NCI-H1930 (cell line): Measurements from ENCODE around the gene SIRT5.
A peak's percentile ranks its signal among the peaks of the same experiment; 100 is the strongest.

ENCODE experiments used
- DNase-seq, 2 experiments: peaks; one replicate each; lab custom pipeline; 2025; lab: John Stamatoyannopoulos, UW

SIRT5 gene

DNA sequence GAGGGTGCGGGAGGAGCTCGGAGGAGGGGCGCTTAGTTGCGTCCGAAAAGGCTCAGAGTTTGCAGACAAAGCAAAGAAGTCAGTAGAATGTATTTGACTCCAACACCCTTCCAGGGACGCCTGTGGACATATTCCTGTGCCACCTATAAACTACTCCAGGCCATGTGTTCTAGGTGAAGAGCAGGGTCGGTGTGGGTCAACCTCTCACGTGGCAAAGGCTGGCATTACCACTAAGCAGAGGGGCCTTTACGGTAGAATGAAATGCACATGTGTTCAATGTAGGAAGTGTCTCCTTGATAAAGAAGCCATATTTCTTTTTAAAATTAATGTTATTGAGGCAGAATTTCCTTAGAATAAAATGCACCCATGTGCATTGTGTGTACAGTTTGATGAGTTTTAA lies 15.4 kb downstream of the SIRT5 start:
- no peak for DNase-seq

DNA sequence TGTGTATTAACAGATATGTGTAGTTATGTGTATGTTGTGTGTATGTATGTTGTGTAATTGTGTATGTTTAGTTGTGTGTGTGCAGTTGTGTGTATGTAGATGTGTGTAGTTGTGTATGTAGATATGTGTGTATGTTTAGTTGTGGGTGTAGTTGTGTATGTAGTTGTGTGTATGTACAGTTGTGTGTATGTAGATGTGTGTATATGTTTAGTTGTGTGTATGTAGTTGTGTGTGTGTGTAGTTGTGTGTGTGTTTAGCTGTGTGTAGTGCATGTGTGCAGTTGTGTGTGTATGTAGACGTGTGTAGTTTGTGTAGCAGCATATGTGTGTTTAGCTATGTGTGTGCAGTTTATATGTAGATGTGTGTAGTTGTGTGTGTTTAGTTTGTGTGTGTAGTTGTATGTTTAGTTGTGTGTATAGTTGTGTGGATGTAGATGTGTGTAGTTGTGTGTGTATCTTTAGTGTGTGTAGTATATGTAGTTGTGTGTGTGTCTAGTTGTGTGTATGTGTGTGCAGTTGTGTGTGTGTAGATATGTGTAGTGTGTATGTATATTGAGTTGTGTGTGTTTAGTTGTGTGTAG lies 16.3 kb downstream of the SIRT5 start:
- no peak for DNase-seq

DNA sequence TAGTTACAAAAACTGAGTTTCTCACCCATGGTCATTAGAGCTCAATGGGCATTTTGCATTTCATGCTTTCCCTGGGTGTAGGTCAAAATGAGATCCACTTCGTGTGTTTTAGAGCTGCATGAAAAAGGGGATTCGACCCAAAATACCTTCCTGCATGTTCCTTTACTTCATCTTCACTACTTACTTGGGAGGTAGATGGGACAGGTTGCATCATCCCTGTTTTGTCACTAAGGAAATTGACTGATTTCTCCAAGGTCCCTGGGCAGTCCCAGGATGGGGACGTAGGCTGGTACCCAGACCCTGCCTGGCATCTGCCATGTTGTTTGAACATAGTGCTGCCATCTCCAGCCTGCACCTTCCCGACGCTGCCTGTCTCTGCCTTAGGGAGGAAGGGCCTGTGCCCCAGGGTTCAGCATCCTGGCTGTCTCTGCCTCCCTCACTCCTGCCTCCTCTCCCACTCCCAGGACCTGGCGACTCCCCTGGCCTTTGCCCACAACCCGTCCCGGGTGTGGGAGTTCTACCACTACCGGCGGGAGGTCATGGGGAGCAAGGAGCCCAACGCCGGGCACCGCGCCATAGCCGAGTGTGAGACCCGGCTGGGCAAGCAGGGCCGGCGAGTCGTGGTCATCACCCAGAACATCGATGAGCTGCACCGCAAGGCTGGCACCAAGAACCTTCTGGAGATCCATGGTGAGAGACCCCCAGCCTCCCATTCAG lies 17.0 kb downstream of the SIRT5 start:
- DNase-seq = no peak

DNA sequence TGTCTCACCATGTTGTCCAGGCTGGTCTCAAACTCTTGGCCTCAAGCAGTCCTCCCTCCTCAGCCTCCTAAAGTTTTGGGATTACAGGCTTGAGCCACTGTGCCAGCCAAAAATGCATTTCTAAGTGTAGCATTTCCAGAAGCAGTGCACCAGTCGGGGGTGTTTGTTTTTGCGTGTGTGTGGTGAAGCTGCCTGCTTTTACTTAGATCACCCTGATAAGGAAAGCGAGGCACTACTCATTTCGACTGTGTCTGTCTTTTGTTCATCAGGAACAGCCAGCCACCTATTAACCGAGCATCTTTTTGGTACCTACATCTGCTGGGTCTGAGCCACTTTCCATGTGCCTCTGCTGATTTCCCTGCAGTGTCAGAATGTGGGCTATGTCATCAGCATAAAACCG lies 18.7 kb downstream of the SIRT5 start:
- no peak for DNase-seq

DNA sequence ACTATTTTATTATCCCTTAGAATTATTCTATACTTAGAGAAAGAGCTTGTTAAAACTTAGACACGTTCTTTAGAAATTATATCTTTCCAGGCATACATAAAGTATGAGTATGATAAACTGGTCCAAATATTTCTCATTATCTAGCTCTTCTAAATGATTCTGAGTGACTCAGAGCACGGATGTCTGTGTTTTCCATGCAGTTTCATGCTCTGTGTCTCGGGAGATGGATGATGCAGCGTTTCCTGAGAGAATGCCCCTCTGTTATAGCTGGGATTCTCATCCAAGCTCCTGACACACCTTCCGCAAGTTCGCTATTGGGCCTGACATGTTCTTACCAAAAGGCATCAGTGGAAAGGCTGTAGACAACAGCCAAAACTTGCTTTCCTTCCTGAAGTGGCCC lies 19.3 kb downstream of the SIRT5 start:
- no peak for DNase-seq

DNA sequence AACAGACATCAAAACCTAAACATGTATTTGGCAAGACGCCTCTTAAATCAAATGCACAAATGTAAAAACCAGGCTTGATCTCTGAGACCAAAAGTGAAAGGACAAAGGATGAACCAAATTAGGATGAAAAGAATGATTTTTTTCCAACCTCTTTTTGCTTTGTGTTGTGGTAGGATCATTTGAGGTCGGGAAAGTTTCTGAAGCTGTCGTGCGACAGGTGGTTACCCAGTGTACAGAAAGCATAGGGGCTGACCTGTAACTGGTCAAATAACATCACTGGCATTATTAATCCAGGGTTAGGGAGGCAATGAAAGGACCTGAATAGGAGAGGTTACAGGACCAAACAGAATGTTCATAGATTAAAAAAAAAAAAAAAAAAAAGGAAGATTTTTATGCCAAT lies 22.7 kb downstream of the SIRT5 start:
- DNase-seq = no peak

DNA sequence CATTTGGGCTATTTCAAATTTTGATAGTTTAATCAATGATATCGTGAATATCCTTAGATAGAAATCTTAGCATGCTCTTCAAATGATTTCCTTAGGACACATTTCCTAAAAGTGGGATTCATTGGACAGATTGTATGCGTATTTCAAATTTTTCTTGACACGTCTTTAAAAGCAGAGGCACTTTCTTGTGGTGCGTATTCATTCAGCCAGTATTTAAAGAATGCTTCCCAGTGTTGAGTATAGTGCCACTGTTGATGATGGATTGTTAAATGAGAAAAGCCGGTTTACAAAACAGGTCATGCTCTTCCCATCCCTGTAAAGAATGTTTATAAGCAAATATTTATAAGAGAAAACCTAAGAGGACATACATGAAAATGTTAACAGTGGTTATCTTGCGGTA lies 25.6 kb downstream of the SIRT5 start:
- DNase-seq = no peak

DNA sequence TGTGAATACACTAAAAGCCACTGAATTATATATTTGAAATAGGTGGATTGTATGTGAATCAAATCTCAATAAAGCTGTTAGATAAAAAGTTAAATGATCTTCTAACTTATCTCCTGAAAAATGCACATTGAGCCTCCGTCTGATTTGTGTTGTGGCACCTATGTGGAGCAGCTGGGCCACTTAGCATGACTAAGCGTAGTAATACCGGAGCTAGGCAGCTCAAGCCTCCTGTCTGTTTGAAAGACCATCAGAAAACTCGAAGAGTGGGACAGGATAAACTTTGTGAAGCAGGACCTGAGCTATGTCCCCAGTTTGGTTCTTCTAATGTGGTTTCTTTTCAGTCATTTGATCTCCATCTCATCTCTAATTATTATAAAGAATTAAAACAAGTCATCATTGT lies 29.7 kb downstream of the SIRT5 start:
- no peak for DNase-seq

DNA sequence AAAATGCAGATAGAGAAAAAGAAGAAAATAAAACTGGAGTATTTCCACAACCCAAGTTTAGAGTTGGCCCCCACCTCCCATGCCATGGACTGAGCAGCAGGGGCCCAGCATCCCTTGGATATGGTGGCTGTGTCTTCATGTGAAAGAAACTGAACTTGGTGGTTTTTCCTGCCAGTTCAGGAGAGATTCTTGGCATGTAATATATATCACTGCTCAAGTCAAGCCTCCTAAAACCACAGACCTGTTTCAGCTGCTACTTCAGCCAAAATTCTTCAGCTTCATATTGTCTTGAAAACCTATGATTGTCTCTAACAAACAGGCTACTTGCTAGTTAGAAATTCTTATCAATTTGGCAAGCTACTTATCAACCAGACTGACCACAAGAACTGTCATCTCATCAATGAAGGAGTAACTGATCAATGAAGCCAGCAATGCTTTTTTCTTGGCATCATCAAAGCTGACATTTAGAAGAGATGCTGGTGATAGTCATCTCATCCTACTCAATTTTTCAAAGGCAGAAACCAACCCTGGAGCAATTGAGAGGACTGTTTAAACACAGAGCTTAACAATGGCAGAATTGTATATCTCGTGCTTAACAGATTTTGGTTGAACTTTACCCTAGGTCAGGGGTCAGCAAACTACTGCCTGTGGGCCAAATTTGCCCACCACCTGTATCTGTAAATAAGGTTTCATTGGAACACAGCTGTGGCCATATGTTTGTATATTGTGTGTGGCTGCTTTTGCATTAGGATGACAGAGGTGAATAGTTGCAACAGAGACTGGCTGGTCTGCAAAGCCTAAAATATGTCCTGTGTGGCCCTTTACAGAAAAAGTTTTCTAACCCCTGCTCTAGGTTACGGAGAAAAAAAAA lies 30.4 kb downstream of the SIRT5 start:
- DNase-seq = no peak

DNA sequence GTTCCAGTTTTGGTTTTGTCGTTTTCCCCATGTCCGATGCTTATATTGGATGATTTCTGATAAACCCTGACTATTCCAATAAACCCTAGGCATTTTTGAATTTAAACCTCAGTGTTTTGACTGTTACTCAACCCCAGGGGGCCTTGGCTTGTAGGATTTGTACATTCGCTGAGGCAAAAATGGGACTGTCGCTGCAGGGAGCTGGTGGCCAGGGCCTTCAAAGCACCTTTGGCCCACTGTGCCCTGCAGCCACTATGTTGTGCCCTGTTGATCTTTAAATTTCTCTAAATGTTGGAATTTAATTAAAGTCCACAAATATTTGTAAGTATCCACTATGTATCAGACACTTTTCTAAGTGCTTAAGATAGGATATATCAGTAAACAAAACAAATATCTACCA lies 31.2 kb downstream of the SIRT5 start:
- DNase-seq = no peak

DNA sequence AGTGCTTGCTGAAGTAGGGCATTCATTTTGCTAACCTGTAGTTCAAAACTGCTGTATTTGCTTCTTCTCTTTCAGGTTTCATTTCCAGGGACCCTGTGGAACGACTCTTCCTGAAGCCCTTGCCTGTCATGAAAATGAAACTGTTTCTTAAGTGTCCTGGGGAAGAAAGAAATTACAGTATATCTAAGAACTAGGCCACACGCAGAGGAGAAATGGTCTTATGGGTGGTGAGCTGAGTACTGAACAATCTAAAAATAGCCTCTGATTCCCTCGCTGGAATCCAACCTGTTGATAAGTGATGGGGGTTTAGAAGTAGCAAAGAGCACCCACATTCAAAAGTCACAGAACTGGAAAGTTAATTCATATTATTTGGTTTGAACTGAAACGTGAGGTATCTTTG lies 37.3 kb downstream of the SIRT5 start:
- DNase-seq = no peak

DNA sequence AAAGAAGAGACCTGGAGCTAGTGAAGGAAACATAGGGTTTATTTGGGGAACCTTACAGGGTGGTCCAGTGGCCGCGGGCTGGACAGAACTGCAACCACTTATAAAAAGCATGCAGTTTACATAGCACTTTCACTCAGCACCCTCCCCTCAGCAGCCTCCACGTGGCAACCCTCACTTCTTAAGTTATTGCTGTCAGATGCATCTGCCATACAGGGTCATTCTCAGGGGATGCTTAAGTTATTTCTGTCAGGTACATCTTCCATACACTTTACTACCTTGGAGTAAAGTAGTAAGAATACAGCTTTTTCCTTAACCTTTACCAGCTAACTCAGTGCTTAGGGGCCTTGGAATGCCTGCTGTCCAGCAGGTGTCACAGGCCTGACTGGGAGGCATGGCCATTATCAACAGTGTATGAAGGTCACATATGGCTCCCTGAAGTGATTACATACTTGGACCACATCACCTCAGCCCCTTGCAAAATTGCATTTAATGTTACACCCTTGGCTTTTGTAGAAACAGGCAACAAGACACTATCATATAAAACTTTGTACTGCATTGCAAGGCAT lies 38.7 kb downstream of the SIRT5 start:
- no peak for DNase-seq

DNA sequence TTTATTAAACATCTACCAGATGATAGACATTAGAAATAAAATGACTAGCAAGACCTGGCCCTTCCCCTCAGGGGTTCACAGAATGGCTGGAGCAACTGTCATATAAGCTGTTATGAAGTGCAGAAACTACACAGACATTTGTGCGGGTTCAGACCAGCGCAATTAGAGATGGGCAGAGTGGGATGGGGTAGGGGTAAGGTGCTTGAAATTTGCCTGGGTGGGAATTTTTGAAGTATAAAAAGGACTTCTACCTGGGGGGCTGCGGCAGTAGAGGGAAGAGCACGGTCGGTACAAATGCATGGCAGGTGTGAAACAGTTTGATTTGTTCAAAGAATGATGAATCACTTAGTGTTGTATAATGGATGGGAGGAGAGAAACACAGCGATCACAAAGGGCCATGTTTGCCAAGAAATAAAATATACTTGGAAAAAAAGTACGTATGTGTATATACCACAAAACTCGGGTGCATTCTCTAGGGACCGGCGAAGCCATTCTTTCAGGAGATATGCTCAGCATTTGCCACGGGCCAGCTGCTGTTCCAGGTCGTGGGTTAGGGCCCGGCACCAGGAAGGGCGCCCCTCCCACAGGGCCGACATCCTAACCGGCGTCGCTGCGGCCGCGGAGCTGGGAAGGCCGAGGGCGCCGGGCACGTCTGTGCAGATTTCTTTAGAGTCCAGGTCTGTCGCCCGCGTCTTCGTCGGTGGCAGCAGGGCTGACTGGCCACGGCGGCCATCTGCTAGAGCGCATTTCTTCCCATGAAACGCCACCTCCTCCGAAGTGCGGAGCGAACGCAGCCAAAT lies 39.9 kb downstream of the SIRT5 start:
- DNase-seq = peak; percentile 16 to 18

DNA sequence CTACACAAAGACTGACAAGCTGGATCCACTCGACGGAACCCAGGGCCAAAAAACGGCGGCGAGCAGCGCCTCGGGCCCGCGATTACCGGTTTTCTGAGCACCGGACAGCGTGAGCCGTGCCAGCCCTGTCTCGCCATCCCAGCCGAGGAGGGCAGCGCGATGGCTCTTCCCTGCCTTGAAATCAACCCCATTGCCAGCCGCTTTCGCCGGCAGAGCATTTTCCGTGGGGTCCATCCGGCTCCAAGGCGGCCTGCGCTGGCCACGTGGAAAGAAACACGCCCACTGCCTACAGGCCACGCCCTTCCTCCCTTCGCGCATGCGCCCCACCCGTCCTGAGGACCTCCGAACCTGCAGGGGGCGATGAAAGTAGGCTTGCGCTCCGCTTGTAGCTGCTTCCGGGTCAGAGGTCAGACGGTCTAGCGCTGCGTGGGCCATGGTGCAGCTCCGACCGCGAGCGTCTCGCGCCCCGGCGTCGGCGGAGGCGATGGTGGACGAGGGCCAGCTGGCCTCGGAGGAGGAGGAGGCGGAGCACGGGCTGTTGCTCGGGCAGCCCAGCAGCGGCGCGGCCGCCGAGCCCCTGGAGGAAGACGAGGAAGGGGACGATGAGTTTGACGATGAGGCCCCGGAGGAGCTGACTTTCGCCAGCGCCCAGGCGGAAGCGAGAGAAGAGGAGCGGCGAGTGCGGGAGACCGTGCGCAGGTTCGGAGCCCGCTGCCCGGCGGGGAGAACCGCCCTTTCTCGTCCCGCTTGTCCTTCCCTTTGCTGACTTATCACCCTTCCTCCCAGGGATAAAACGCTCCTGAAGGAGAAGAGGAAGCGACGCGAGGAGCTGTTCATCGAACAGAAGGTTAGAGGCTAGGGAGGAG lies 40.8 kb downstream of the SIRT5 start, which contains the start of gene NOL7:
Gene NOL7, plus strand, starts transcription at position 410 of the 866 bp plus-strand sequence. Its CDS starts 24 bp downstream, at position 434.
- peak; percentile 94 to 97 for DNase-seq

DNA sequence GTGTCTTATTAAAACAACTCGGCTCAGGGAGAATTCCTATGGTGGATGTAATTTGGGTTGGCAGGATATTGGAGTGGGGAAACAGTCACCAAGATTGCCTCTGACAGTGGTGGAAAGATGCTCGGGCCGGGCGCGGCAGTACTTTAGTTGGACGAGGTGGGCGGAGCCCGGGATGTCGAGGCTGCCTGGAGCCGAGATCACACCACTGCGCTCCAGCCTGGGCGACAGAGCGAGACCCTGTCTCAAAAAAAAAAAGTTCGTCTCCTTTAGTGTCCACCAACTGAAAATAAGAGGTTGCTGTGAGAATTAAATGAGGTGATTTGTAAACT lies 41.4 kb downstream of the SIRT5 start:
- no peak for DNase-seq

DNA sequence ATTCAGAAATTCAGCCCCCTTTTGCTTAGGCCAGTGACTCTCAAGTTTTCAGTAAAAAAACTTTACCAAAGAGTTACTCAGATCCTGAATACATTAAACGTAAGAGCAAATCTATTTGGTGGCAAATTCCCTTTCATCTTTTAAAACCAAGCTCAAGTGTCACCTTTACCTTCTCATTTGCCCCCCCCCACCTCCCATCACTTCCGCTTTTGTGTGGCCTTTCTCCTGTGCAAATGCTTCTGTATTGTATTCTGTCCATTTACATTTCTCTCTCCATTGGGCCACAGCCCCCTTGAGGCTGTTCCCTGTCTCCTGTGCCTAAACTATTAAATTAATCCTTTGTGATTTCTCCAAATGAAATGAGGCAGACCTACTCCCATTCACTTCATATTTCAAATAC lies 42.7 kb downstream of the SIRT5 start:
- no peak for DNase-seq

DNA sequence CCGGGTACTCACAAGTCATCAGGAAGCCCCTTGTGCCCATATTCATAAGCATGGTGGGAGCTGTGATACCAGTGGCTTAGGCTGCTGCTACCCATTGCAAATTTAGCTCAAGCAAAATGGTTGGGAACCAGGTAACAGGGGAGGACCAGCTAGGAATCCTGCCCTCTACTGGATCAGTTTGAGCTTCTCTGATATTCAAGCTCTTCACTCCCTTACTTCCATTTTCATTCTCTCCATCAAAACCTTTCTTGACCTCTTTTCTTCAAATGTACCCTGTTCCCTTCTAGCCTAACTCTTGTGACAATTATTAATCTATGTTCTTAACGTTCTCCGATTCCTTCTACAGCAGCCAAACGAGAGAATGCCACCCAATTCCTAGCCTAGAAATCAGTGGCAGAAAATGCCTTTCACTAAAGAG lies 50.5 kb downstream of the SIRT5 start:
- DNase-seq = peak in 1 of 2 experiments; percentile 21

DNA sequence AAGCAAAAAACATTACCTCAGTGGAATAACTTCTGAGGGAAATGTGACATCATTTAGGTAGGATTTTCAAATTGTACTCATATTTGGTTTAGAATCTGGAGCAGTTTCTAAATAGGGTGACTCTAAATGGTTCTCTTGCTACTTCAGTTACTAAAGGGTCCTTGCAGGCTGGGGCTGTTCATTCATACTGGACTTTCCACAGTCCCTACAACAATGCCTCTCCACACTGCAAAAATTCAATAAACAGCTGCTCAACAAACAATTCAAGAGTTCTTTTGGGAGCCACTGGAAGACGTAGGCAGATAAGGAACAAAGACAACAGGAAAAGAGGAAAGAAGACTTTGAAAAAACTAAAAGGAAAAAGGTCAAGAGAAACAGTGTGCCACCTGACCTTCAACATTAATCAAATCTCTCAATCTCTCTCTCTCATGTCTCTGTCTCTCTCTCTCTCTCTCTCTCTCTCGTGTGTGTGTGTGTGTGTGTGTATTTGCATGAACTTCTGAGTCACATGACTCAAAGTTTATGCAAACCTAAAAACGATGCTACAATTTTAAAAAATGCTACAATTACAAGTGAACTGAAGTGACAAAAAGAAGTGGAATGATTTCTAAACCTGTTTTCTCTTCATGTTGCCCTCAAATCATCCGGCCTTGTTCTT lies 55.2 kb downstream of the SIRT5 start:
- DNase-seq = no peak

DNA sequence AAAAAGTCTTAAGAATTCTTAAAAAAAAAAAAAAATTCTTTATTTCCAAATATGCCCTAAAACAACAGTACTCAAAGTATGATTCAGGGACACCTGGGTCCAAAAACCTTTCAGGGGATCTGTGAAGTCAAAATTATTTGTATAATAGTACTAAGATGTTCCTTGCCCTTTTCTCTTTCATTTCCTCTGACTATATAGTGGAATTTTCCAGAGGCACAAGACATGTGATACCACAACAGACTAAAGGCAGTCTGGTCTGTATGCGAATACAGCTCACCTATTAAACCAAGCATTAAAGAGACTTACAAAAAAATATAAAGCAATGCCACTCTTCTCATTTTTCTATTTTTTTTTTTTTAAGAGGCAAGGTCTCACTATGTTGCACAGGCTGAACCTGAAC lies 56.1 kb downstream of the SIRT5 start:
- no peak for DNase-seq

DNA sequence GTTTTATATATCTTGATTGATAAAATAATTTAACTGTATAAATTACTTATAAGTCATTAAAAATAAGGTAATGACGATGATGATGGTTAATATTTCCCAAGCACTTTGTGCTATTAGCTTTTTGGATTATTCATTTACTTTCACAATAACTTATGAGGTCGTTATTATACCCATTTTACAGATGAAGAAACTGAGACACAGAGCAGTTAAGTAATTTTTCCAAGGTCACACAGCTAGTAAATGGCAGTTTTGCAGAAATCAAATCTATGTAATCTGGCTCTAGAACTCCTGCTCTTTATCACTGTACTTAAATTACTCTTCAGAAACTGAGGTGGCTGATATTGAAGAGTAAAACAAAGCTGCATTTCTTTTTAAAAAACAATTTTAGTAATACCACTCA lies 58.9 kb downstream of the SIRT5 start:
- DNase-seq = no peak
